ENCODE data around the gene EVX2.

The EVX2 gene

GRCh38 chr2:176088937-176089842, 5.4 kb upstream of the EVX2 start:
- ChIA-PET CTCF (interaction anchor here (0.6 to 5.6 kb wide), 13 partner anchors 8 to 1058 kb away, joined by 3 to 33 read pairs (median 3); no protein-coding TSS in a partner anchor), POLR2A (interaction anchor here (1.4 to 1.7 kb wide), 2 partner anchors 9 to 15 kb away, joined by 3 to 5 read pairs; no protein-coding TSS in a partner anchor)
- no peak for TF ChIP-seq ZNF335 (tag by site-specific recombination; conservative IDR thresholded peaks at IDR 0.05)
- TF ChIP-seq ZNF404 (tag by site-specific recombination; IDR thresholded peaks at IDR 0.05): no peak
- no peak for TF ChIP-seq ZNF530 (tag by site-specific recombination; IDR thresholded peaks at IDR 0.05; ENCODE audit: low read depth)
- no peak for TF ChIP-seq ZNF274 (IDR thresholded peaks at IDR 0.05; ENCODE audit: low read length)
- no peak for TF ChIP-seq ZNF274 (tag by site-specific recombination; IDR thresholded peaks at IDR 0.05; ENCODE audit: borderline replicate concordance)
- TF ChIP-seq ZXDB (tag by site-specific recombination; IDR thresholded peaks at IDR 0.05): no peak
- TF ChIP-seq HOXA7 (CRISPR knock-in tag; IDR thresholded peaks at IDR 0.05; ENCODE audit: borderline replicate concordance): no peak
- TF ChIP-seq ZSCAN4 (tag by site-specific recombination; IDR thresholded peaks at IDR 0.05): no peak
- no peak for TF ChIP-seq ZNF292 (tag by site-specific recombination; IDR thresholded peaks at IDR 0.05; ENCODE audit: borderline replicate concordance, low read depth)
- TF ChIP-seq ZNF2 (tag by site-specific recombination; IDR thresholded peaks at IDR 0.05): no peak
- no peak for TF ChIP-seq ZNF324 (tag by site-specific recombination; IDR thresholded peaks at IDR 0.05)
- TF ChIP-seq ZNF555 (tag by site-specific recombination; conservative IDR thresholded peaks at IDR 0.05): no peak

GRCh38 chr2:176088048-176088936, 4.5 kb upstream of the EVX2 start:
- Histone ChIP-seq H3K27ac (ENCODE audit: extremely low read depth, low read depth, low read length) (no peak overlapping the region; the same call in 1 of the 2 replicates), H3K4me3 (ENCODE audit: low read depth, low read length) (no peak overlapping the region), H3K36me3 (ENCODE audit: control insufficient read depth in 2 of 2, insufficient read depth in 1 of 2, low read length in 2 of 2) (no peaks in the 10 kb centered on the region), H3K4me1 (ENCODE audit: control insufficient read depth, insufficient read depth, low read length) (no peaks in the 10 kb centered on the region), H3K9me3 (ENCODE audit: control insufficient read depth, insufficient read depth, low read depth, low read length) (no peaks in the 10 kb centered on the region)
- ChIA-PET CTCF (interaction anchor here (0.6 to 5.6 kb wide), 14 partner anchors 9 to 884 kb away, joined by 3 to 33 read pairs (median 4); no protein-coding TSS in a partner anchor), POLR2A (interaction anchor here (1.4 to 1.7 kb wide), 2 partner anchors 9 to 16 kb away, joined by 3 to 5 read pairs; no protein-coding TSS in a partner anchor)
- TF ChIP-seq ZNF157 (tag by site-specific recombination; IDR thresholded peaks at IDR 0.05): no peak
- peak; percentile 77 for TF ChIP-seq ZNF2 (tag by site-specific recombination; IDR thresholded peaks at IDR 0.05)
- TF ChIP-seq ZNF776 (tag by site-specific recombination; IDR thresholded peaks at IDR 0.05; ENCODE audit: borderline replicate concordance): no peak
- TF ChIP-seq ZNF341 (tag by site-specific recombination; IDR thresholded peaks at IDR 0.05; ENCODE audit: low read depth): no peak
- no peak for TF ChIP-seq ATF2 (tag by site-specific recombination; IDR thresholded peaks at IDR 0.05; ENCODE audit: low read depth)
- TF ChIP-seq ZNF529 (tag by site-specific recombination; IDR thresholded peaks at IDR 0.05; ENCODE audit: insufficient replicate concordance): no peak
- TF ChIP-seq GLIS1 (tag by site-specific recombination; IDR thresholded peaks at IDR 0.05): no peak
- TF ChIP-seq GFI1B (tag by site-specific recombination; IDR thresholded peaks at IDR 0.05): no peak
- TF ChIP-seq ZNF600 (tag by site-specific recombination; IDR thresholded peaks at IDR 0.05): 0 out of 2 replicates have a peak, but pooled peaks have one; percentile 20
- no peak for TF ChIP-seq KLF7 (tag by site-specific recombination; IDR thresholded peaks at IDR 0.05; ENCODE audit: borderline replicate concordance)
- peak; percentile 42; the same call in 1 of the 2 replicates for TF ChIP-seq ZNF501 (tag by site-specific recombination; IDR thresholded peaks at IDR 0.05)
- TF ChIP-seq ZNF175 (tag by site-specific recombination; IDR thresholded peaks at IDR 0.05): no peak
- TF ChIP-seq ZNF48 (tag by site-specific recombination; IDR thresholded peaks at IDR 0.05): no peak
- TF ChIP-seq PATZ1 (tag by site-specific recombination; IDR thresholded peaks at IDR 0.05): peak; percentile 56; the same call in 1 of the 2 replicates
- TF ChIP-seq SP2 (tag by site-specific recombination; IDR thresholded peaks at IDR 0.05): no peak
- no peak for TF ChIP-seq ZNF214 (tag by site-specific recombination; IDR thresholded peaks at IDR 0.05; ENCODE audit: borderline replicate concordance)
- no peak for TF ChIP-seq MZF1 (tag by site-specific recombination; IDR thresholded peaks at IDR 0.05; ENCODE audit: borderline replicate concordance)
- no peak for TF ChIP-seq TRIM28 (IDR thresholded peaks at IDR 0.05; ENCODE audit: borderline replicate concordance, low read length)

More at GRCh38 chr2:176088937-176089842, 5.4 kb upstream of the EVX2 start:
- Histone ChIP-seq H3K9me3 (ENCODE audit: control insufficient read depth, insufficient read depth, low read depth, low read length) (no peaks in the 10 kb centered on the region), H3K36me3 (ENCODE audit: control insufficient read depth in 2 of 2, insufficient read depth in 1 of 2, low read length in 2 of 2) (peaks cover 0 to under 1% of the 10 kb centered on the region in 2 experiments; a peak in 1 of 3 replicates), H3K4me3 (ENCODE audit: low read depth, low read length) (no peak overlapping the region), H3K4me1 (ENCODE audit: control insufficient read depth, insufficient read depth, low read length) (no peaks in the 10 kb centered on the region), H3K27ac (ENCODE audit: extremely low read depth, low read depth, low read length) (no peak overlapping the region)
